H1 (cell line): ENCODE results near the gene CADPS.

Experiments used
- CEBPB ChIP-seq: IDR thresholded peaks from 2 replicates; pipeline ENCODE4 v1.6.1; 2012; ENCODE audit warnings: low read depth, low read length
- GTF2F1 ChIP-seq: IDR thresholded peaks from 2 replicates; pipeline ENCODE4 v1.6.1; 2012; ENCODE audit warnings: low read depth, low read length, improper control_type of control experiment, borderline replicate concordance
- NANOG ChIP-seq: IDR thresholded peaks from 2 replicates; pipeline ENCODE4 v1.6.1; 2011; ENCODE audit warnings: low read length, low read depth, mild to moderate bottlenecking, inconsistent platforms; ENCODE audit not compliant: insufficient read depth, poor library complexity, severe bottlenecking
- POLR2A ChIP-seq, 2 experiments: IDR thresholded peaks; 1 replicate in 1 of 2; 2 replicates in 1 of 2; pipeline ENCODE4 v1.6.1; 2011; ENCODE audit warnings: low read depth in 2 of 2, low read length in 2 of 2, mild to moderate bottlenecking in 2 of 2; ENCODE audit errors: control extremely low read depth in 1 of 2
- ZNF274 ChIP-seq: IDR thresholded peaks from 2 replicates; pipeline ENCODE4 v1.7.0; 2012; ENCODE audit warnings: low read length, borderline replicate concordance; ENCODE audit errors: extremely low read depth
- TF ChIP-seq, protein P1 (sequence below): IDR thresholded peaks from 2 replicates; pipeline ENCODE4 v1.6.1; 2012; ENCODE audit warnings: low read length, inconsistent platforms
- TF ChIP-seq, protein P2 (sequence below), 3 experiments: IDR thresholded peaks; 1 replicate in 2 of 3; 2 replicates in 1 of 3; pipeline versions ENCODE4 v1.5.1 to v1.6.1; 2011; ENCODE audit warnings: low read length in 3 of 3, mild to moderate bottlenecking in 3 of 3, inconsistent platforms in 2 of 3, low read depth in 1 of 3, moderate library complexity in 1 of 3; ENCODE audit not compliant: insufficient read depth in 1 of 3; ENCODE audit errors: control extremely low read depth in 1 of 3

DNA sequence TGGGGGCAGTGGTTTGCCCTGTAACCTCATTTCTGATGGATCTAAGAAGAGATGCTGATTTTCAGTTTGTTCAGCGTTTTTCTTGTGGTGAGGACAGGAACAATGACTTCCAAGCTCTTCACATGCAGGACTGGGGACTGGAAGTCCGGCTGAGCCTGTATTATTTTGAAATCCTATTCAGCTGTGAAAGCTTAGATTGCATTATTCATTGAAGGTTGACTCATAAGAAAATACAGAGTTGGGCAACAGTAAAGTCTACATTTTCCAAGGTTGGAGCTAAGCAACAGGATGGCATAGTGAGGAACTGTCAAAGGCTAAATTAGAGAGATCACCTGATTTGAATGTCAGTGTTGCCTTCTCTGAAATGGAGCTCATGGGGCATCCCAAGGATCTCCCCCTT, 270.9 kb downstream of the CADPS start:
- TF ChIP-seq POLR2A (IDR thresholded peaks at IDR 0.05; ENCODE audit: control extremely low read depth in 1 of 2, low read depth in 2 of 2, low read length in 2 of 2) (no peak), NANOG (no peak), GTF2F1 (no peak), CEBPB (no peak), ZNF274 (no peak)
- TF ChIP-seq, protein P1, sequence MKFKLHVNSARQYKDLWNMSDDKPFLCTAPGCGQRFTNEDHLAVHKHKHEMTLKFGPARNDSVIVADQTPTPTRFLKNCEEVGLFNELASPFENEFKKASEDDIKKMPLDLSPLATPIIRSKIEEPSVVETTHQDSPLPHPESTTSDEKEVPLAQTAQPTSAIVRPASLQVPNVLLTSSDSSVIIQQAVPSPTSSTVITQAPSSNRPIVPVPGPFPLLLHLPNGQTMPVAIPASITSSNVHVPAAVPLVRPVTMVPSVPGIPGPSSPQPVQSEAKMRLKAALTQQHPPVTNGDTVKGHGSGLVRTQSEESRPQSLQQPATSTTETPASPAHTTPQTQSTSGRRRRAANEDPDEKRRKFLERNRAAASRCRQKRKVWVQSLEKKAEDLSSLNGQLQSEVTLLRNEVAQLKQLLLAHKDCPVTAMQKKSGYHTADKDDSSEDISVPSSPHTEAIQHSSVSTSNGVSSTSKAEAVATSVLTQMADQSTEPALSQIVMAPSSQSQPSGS, result no peak
- TF ChIP-seq, protein P2, sequence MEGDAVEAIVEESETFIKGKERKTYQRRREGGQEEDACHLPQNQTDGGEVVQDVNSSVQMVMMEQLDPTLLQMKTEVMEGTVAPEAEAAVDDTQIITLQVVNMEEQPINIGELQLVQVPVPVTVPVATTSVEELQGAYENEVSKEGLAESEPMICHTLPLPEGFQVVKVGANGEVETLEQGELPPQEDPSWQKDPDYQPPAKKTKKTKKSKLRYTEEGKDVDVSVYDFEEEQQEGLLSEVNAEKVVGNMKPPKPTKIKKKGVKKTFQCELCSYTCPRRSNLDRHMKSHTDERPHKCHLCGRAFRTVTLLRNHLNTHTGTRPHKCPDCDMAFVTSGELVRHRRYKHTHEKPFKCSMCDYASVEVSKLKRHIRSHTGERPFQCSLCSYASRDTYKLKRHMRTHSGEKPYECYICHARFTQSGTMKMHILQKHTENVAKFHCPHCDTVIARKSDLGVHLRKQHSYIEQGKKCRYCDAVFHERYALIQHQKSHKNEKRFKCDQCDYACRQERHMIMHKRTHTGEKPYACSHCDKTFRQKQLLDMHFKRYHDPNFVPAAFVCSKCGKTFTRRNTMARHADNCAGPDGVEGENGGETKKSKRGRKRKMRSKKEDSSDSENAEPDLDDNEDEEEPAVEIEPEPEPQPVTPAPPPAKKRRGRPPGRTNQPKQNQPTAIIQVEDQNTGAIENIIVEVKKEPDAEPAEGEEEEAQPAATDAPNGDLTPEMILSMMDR (IDR thresholded peaks at IDR 0.05; ENCODE audit: control extremely low read depth in 1 of 3, insufficient read depth in 1 of 3, low read depth in 1 of 3, low read length in 3 of 3), result no peak
